Neural progenitor cell (in vitro differentiated cells): ENCODE data around the gene SDK2. TPM values are rescaled to one million over a fixed set of nuclear protein-coding genes. Genes with fewer than 3 reads are reported as not detected.

Source experiments
- DNase-seq: peaks from one replicate; pipeline ENCODE4 v3.0.0-alpha.2; 2016; ENCODE audit warnings: low spot score
- H2AFZ ChIP-seq: fragments of 200-600 bp; sonication (generic); replicated peaks from 2 replicates; pipeline ENCODE4 v1.6.1; 2016; ENCODE audit warnings: antibody characterized with exemption
- H3F3A ChIP-seq: fragments of 200-600 bp; sonication (generic); 2 replicates; pipeline ENCODE4 v1.6.1; 2016; ENCODE audit warnings: antibody characterized with exemption, low read depth
- H3K27ac ChIP-seq: fragments of 200-600 bp; sonication (generic); 2 replicates; pipeline ENCODE4 v1.5.1; 2016; ENCODE audit warnings: mild to moderate bottlenecking
- H3K27me3 ChIP-seq: fragments of 200-600 bp; sonication (generic); 2 replicates; pipeline ENCODE4 v1.6.1; 2016; ENCODE audit warnings: mild to moderate bottlenecking, moderate library complexity
- H3K36me3 ChIP-seq: fragments of 200-600 bp; sonication (generic); 2 replicates; pipeline ENCODE4 v1.5.1; 2016
- H3K4me1 ChIP-seq: fragments of 200-600 bp; sonication (generic); 2 replicates; pipeline ENCODE4 v1.6.1; 2016; ENCODE audit warnings: mixed run types
- H3K4me2 ChIP-seq: fragments of 200-600 bp; sonication (generic); 2 replicates; pipeline ENCODE4 v1.6.1; 2016
- H3K4me3 ChIP-seq: fragments of 200-600 bp; sonication (generic); 2 replicates; pipeline ENCODE4 v1.5.1; 2016
- H3K79me2 ChIP-seq: fragments of 200-600 bp; sonication (generic); 2 replicates; pipeline ENCODE4 v1.6.1; 2016; ENCODE audit warnings: low read depth
- H3K9ac ChIP-seq: fragments of 200-600 bp; sonication (generic); 2 replicates; pipeline ENCODE4 v1.6.1; 2016
- H3K9me3 ChIP-seq: fragments of 200-600 bp; sonication (generic); 2 replicates; pipeline ENCODE4 v1.5.1; 2016; ENCODE audit warnings: low read depth
- H4K20me1 ChIP-seq: fragments of 200-600 bp; sonication (generic); 2 replicates; pipeline ENCODE4 v1.6.1; 2016; ENCODE audit warnings: low read depth
- H3K27ac Mint-ChIP-seq: 3 replicates; pipeline ENCODE4 v1.8.0; 2021; ENCODE audit warnings: mixed read lengths
- H3K27me3 Mint-ChIP-seq: 2 replicates; pipeline ENCODE4 v1.8.0; 2022; ENCODE audit warnings: low read depth, mild to moderate bottlenecking, inconsistent platforms, moderate library complexity, mixed read lengths; ENCODE audit not compliant: insufficient read depth
- H3K36me3 Mint-ChIP-seq: 3 replicates; pipeline ENCODE4 v1.8.0; 2021; ENCODE audit warnings: mixed read lengths
- H3K4me1 Mint-ChIP-seq: 3 replicates; pipeline ENCODE4 v1.8.0; 2021; ENCODE audit warnings: mixed read lengths
- H3K4me3 Mint-ChIP-seq: 3 replicates; pipeline ENCODE4 v1.8.0; 2021; ENCODE audit warnings: mild to moderate bottlenecking, moderate library complexity, mixed read lengths
- H3K9me3 Mint-ChIP-seq: 3 replicates; pipeline ENCODE4 v1.8.0; 2020; ENCODE audit warnings: mixed read lengths
- EZH2 ChIP-seq: fragments of 200-600 bp; sonication (generic); IDR thresholded peaks from 2 replicates; pipeline ENCODE4 v1.6.1; 2017; ENCODE audit warnings: antibody characterized with exemption, mild to moderate bottlenecking, moderate library complexity
- EZH2phosphoT487 ChIP-seq: fragments of 200-600 bp; sonication (generic); IDR thresholded peaks from 2 replicates; pipeline ENCODE4 v1.6.1; 2017; ENCODE audit warnings: antibody characterized with exemption
- total RNA-seq: library from RNA; depleted of rRNA; stranded (reverse); fragments of >200 nt; gene quantifications from 2 replicates; pipeline ENCODE4 v1.2.3, GENCODE V29; 2015; ENCODE audit warnings: low replicate concordance
- TF ChIP-seq, protein P1 (sequence below): fragments of 200-600 bp; sonication (generic); IDR thresholded peaks from 2 replicates; pipeline ENCODE4 v1.5.1; 2017; ENCODE audit warnings: antibody characterized with exemption, mild to moderate bottlenecking

The SDK2 gene
- total RNA-seq, 1 donor from 2014 or later, result 15.3 TPM

DNA sequence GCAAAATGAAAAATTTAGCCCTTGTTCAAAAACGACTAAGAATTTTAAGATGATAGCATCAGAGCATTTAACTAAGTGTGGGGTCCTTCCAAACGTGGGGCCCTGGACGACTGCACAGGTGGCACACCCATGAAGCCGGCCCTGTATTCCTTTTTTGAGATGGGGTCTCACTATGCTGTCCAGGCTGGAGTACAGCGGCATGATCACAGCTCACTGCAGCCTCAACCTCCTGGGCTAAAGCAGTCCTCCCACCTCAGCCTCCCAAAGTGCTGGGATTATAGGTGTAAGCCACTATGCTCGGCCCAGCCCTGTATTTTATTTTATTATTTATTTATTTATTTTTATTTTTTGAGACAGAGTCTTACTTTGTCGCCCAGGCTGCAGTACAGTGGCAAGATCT, 241.8 kb downstream of the SDK2 start:
- H3K27ac Mint-ChIP-seq, result no peak overlapping the region
- H3K36me3 Mint-ChIP-seq, result peaks cover 32% of the 10 kb centered on the region
- Histone ChIP-seq H3K4me1 (no peaks in the 10 kb centered on the region), H3K36me3 (no peaks in the 10 kb centered on the region), H3K4me2 (no peak overlapping the region), H3K79me2 (no peaks in the 10 kb centered on the region), H3K27me3 (no peaks in the 10 kb centered on the region), H4K20me1 (no peaks in the 10 kb centered on the region), H3K9ac (no peak overlapping the region), H3K9me3 (no peaks in the 10 kb centered on the region), H3K27ac (no peak overlapping the region), H3F3A (no peaks in the 10 kb centered on the region), H3K4me3 (no peak overlapping the region), H2AFZ (no peak overlapping the region)
- H3K27me3 Mint-ChIP-seq, result peaks cover 6% of the 10 kb centered on the region
- no peak for TF ChIP-seq EZH2
- no peak for DNase-seq
- no peak overlapping the region for H3K4me3 Mint-ChIP-seq
- H3K9me3 Mint-ChIP-seq, result no peaks in the 10 kb centered on the region
- H3K4me1 Mint-ChIP-seq, result no peaks in the 10 kb centered on the region

DNA sequence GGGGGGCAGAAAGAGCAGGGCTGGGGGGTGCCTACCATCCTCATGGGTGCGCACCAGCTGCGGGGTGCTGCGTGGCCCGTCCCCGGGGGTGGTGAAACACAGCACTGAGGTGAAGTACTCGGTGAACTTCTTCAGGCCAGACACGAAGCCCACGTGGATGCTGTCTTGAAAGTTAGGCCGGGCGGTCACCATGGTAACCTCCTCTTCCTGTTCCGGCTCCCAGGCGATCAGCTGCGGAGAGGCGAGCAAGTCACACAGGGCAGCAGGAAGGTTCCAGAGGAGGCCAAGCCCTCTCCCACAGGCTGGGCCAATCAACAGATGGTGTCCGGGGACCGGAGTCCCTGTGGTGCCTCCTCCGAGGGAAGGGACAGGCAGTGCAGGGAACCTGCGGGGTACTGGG, 242.3 kb downstream of the SDK2 start:
- TF ChIP-seq EZH2 (no peak), EZH2phosphoT487 (no peak)
- TF ChIP-seq, protein P1, sequence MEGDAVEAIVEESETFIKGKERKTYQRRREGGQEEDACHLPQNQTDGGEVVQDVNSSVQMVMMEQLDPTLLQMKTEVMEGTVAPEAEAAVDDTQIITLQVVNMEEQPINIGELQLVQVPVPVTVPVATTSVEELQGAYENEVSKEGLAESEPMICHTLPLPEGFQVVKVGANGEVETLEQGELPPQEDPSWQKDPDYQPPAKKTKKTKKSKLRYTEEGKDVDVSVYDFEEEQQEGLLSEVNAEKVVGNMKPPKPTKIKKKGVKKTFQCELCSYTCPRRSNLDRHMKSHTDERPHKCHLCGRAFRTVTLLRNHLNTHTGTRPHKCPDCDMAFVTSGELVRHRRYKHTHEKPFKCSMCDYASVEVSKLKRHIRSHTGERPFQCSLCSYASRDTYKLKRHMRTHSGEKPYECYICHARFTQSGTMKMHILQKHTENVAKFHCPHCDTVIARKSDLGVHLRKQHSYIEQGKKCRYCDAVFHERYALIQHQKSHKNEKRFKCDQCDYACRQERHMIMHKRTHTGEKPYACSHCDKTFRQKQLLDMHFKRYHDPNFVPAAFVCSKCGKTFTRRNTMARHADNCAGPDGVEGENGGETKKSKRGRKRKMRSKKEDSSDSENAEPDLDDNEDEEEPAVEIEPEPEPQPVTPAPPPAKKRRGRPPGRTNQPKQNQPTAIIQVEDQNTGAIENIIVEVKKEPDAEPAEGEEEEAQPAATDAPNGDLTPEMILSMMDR, result no peak
- H3K27ac Mint-ChIP-seq, result no peak overlapping the region
- H3K79me2 ChIP-seq, result no peaks in the 10 kb centered on the region
- peaks cover 3% of the 10 kb centered on the region for H3K4me1 Mint-ChIP-seq
- no peak overlapping the region for H2AFZ ChIP-seq
- H3K4me3 ChIP-seq, result no peak overlapping the region
- no peaks in the 10 kb centered on the region for H4K20me1 ChIP-seq
- no peaks in the 10 kb centered on the region for H3K9me3 ChIP-seq
- no peak overlapping the region for H3K4me2 ChIP-seq
- peaks cover 6% of the 10 kb centered on the region for H3K27me3 Mint-ChIP-seq
- no peaks in the 10 kb centered on the region for H3F3A ChIP-seq
- no peaks in the 10 kb centered on the region for H3K36me3 ChIP-seq
- H3K36me3 Mint-ChIP-seq, result peaks cover 37% of the 10 kb centered on the region
- no peak overlapping the region for H3K27ac ChIP-seq
- no peak overlapping the region for H3K9ac ChIP-seq
- H3K9me3 Mint-ChIP-seq, result no peaks in the 10 kb centered on the region
- no peak overlapping the region for H3K4me3 Mint-ChIP-seq
- peak; percentile 28 for DNase-seq
- no peaks in the 10 kb centered on the region for H3K4me1 ChIP-seq
- H3K27me3 ChIP-seq, result no peaks in the 10 kb centered on the region

- Mint-ChIP-seq H3K4me3 (no peak overlapping the region), H3K27me3 (peaks cover 6% of the 10 kb centered on the region), H3K9me3 (no peaks in the 10 kb centered on the region), H3K4me1 (peaks cover 9% of the 10 kb centered on the region), H3K27ac (no peak overlapping the region), H3K36me3 (peaks cover 36% of the 10 kb centered on the region)
- Histone ChIP-seq H3K4me2 (no peak overlapping the region), H2AFZ (no peak overlapping the region), H3K9me3 (no peaks in the 10 kb centered on the region), H3K4me3 (no peak overlapping the region), H3K36me3 (no peaks in the 10 kb centered on the region), H3K79me2 (no peaks in the 10 kb centered on the region), H3K9ac (no peak overlapping the region), H3K27ac (no peak overlapping the region), H3F3A (no peaks in the 10 kb centered on the region), H3K4me1 (no peaks in the 10 kb centered on the region), H4K20me1 (no peaks in the 10 kb centered on the region), H3K27me3 (no peaks in the 10 kb centered on the region)
- DNase-seq, result no peak
- TF ChIP-seq EZH2 (no peak), EZH2phosphoT487 (no peak)
- TF ChIP-seq, protein P1, result no peak
Measured at GRCh38 chr17:73400915-73401545, 243.2 kb downstream of the SDK2 start.

DNA sequence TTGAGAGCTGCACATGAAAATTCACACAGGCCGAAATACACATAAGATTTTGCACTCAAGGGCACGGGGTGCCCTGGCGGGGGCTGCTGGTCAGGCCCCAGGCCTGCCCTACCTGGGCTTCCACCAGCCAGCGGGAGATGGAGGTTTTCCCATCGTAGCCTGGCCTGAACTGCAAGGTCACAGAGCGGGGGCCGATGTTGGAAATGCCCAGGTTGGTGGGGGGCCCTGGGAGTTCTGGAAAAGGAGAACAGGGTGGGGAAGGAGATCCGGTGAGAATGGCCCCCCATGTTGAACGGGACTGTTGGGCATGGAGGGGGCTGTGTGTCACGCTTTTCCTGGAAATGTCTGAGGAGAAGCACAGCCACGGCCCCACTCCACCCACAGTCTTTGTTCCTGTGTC, 245.2 kb downstream of the SDK2 start:
- Histone ChIP-seq H3K27ac (no peak overlapping the region), H3K9ac (no peak overlapping the region), H3K4me2 (no peak overlapping the region), H3K79me2 (no peaks in the 10 kb centered on the region), H3K9me3 (no peaks in the 10 kb centered on the region), H3F3A (no peaks in the 10 kb centered on the region), H3K4me1 (no peaks in the 10 kb centered on the region), H4K20me1 (peaks cover 6% of the 10 kb centered on the region), H3K4me3 (no peak overlapping the region), H2AFZ (no peak overlapping the region), H3K36me3 (no peaks in the 10 kb centered on the region), H3K27me3 (no peaks in the 10 kb centered on the region)
- Mint-ChIP-seq H3K4me1 (peaks cover 22% of the 10 kb centered on the region), H3K27me3 (peaks cover 6% of the 10 kb centered on the region), H3K27ac (no peak overlapping the region), H3K9me3 (no peaks in the 10 kb centered on the region), H3K36me3 (peaks cover 40% of the 10 kb centered on the region), H3K4me3 (no peak overlapping the region)
- TF ChIP-seq EZH2phosphoT487, result no peak
- TF ChIP-seq EZH2, result no peak
- DNase-seq, result no peak
